ENCODE results near the gene TMEM176A. TPM values are rescaled to one million over a fixed set of nuclear protein-coding genes. Genes with fewer than 3 reads are reported as not detected.

TMEM176A gene
- total RNA-seq, 1 donor from 2014 or later, result 31.5 TPM

- Histone ChIP-seq H3K36me3 (no peaks in the 10 kb centered on the region), H3K9me3 (no peaks in the 10 kb centered on the region), H3K4me1 (no peaks in the 10 kb centered on the region), H3K27ac (no peak overlapping the region), H3K4me3 (no peak overlapping the region), H3K27me3 (no peaks in the 10 kb centered on the region)
- intact Hi-C loops (cut with DNase I), result no loop called here
- TF ChIP-seq, protein P1, sequence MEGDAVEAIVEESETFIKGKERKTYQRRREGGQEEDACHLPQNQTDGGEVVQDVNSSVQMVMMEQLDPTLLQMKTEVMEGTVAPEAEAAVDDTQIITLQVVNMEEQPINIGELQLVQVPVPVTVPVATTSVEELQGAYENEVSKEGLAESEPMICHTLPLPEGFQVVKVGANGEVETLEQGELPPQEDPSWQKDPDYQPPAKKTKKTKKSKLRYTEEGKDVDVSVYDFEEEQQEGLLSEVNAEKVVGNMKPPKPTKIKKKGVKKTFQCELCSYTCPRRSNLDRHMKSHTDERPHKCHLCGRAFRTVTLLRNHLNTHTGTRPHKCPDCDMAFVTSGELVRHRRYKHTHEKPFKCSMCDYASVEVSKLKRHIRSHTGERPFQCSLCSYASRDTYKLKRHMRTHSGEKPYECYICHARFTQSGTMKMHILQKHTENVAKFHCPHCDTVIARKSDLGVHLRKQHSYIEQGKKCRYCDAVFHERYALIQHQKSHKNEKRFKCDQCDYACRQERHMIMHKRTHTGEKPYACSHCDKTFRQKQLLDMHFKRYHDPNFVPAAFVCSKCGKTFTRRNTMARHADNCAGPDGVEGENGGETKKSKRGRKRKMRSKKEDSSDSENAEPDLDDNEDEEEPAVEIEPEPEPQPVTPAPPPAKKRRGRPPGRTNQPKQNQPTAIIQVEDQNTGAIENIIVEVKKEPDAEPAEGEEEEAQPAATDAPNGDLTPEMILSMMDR (IDR thresholded peaks at IDR 0.05), result no peak
- no peak for DNase-seq (ENCODE audit: low spot score in 2 of 2)
Observed at GRCh38 chr7:150784120-150784736, 16.3 kb upstream of the TMEM176A start.

DNA sequence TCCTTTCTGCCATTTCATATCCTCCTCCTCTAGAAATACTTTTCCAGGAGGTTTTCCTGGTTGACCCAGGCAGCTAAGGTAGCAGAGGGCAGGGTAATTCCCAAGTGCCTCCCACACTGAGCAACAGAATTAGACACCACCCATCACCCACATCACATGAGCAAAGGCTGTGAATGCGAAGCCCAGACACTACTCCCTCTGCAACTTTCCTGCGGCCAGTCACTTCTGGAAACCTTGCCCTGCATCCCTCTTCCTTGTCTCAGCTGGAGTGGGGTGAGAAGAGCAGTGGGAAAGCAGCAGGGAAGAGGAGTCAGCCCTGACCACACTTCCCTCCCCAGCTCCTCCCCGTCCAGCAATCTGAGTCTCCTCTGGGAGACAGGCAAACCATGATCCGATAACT is 15.6 kb upstream of the TMEM176A start:
- Histone ChIP-seq H3K36me3 (no peaks in the 10 kb centered on the region), H3K4me1 (no peaks in the 10 kb centered on the region), H3K4me3 (no peak overlapping the region), H3K27ac (peak overlapping the region in 1 of 2 donors; percentile 16), H3K9me3 (no peaks in the 10 kb centered on the region), H3K27me3 (no peaks in the 10 kb centered on the region)
- intact Hi-C loops (cut with DNase I), result no loop called here
- TF ChIP-seq, protein P1 (IDR thresholded peaks at IDR 0.05), result no peak
- no peak for DNase-seq (ENCODE audit: low spot score in 2 of 2)

DNA sequence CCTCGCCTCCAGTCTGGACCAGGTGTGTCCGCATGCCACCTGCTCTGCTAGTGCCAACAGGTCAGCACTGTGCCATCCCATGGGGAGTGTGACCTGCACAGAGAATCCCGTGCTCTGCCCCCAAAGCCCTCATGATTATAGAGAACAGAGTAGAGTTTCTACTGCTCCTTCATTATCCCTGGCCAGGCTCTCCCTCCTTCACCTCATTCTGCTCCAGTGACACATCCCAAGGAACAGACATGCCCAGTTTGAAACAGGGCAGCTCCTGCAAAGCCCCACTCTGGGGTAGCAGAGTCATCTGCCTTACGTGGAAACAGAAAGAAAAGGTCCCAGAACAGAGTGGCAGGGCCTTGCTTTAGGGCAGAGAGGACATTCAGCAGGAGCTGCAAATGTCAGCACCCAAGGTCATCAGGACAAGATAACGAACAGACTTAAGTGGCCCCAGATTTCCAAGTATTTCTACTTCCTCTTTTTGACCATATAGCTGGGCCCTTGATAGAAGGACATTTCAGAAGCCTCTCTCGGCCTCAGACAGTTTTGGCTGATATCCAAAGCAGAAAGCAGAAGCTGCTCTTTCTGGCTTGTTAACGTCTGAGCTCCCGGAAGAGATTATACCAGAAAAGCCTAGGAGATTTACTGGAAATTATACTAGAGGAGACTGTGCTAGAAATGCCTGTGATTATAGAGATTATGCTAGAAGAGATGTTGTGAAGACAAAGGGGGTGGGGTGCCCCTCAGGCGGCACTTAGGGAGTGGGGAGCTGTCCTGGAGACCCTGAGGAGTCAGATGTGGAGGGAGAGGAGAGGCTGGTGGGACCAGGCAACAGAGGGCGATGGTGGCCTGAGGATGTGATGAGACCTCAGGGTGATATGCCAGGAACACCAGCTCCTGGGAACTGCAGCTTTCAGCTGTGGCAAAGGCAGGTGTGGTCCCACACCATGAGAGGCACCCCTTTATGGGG is 13.0 kb upstream of the TMEM176A start:
- TF ChIP-seq, protein P1 (IDR thresholded peaks at IDR 0.05), result no peak
- H3K4me3 ChIP-seq, result no peak overlapping the region
- no peaks in the 10 kb centered on the region for H3K4me1 ChIP-seq
- intact Hi-C loops (cut with DNase I), result no loop called here
- no peak for DNase-seq (ENCODE audit: low spot score in 2 of 2)
- H3K27me3 ChIP-seq, result no peaks in the 10 kb centered on the region
- no peaks in the 10 kb centered on the region for H3K36me3 ChIP-seq
- peak overlapping the region; percentile 38 to 50 for H3K27ac ChIP-seq
- H3K9me3 ChIP-seq, result no peaks in the 10 kb centered on the region

DNA sequence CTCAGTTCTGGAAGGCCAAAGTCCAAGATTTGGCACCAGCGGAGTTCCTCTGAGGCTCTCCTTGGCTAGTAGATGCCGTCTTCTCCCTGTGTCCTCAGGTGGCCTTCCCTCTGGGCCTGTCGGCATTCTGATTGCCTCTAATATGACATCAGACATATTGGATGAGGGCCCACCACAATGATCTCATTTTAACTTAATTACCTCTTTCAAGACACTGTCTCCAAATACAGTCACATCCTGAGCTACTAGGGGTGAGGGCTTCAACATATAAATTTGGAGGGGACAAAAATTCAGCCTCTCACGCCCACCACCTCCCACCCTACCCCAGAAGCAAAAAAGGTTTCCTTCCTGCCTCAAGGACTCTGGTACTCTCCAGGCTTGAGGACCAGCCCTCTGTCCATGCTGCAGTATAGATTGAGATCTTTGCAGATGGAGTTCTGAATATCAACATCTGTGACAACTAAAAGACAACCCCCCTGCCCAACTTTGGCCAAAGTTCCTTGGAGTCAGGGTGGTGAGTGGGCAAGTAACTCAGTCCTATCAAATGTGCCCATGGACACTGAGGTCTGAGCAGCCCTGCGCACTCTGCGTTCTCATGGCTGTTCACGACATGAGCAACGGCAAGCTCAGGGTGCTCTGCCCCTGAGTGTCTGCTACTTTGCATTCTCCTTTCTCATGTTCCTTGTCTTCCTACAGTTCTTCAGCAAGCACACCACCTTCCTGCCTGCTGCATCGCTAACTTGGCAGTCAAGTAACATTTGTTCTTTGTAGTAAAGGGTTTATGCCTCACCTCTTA is 11.9 kb upstream of the TMEM176A start:
- intact Hi-C loops (cut with DNase I), result no loop called here
- Histone ChIP-seq H3K27ac (peak overlapping the region; percentile 38 to 50), H3K4me1 (no peaks in the 10 kb centered on the region), H3K9me3 (no peaks in the 10 kb centered on the region), H3K4me3 (no peak overlapping the region), H3K36me3 (no peaks in the 10 kb centered on the region), H3K27me3 (no peaks in the 10 kb centered on the region)
- DNase-seq (ENCODE audit: low spot score in 2 of 2), result no peak
- TF ChIP-seq, protein P1 (IDR thresholded peaks at IDR 0.05), result no peak

DNA sequence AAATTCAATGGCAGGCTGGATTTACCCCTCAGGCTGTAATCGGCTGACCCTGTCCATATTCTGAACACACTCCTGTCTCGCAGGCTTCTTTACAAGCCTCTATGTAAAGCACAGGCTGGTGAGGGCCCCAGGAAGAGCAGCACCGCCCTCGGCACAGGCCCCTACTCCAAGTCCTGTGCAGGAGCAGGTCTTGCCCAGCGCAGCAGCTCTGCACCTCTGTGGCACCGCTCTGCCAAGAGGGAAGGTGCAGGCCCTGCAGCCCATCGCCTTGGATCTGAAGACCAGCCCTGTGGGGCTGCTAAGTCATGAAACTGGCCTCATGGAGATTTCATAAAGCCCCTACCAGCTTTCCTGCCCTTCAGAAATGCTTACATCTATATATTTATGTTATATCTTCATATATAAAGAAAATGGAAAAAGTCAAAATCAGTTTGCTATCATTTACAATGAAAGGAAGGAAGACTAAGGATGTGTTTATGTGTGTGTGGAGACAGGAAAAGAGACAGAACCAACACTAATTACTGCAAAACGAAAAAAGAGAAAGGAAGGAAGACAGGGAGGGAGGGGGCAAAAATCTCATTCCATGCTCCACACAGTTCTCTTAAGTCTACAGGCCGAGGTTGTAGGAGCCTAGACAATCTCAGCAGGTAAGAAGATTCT is 10.0 kb upstream of the TMEM176A start:
- Histone ChIP-seq H3K27me3 (no peaks in the 10 kb centered on the region), H3K4me3 (no peak overlapping the region), H3K9me3 (no peaks in the 10 kb centered on the region), H3K27ac (no peak overlapping the region), H3K36me3 (no peaks in the 10 kb centered on the region), H3K4me1 (no peaks in the 10 kb centered on the region)
- DNase-seq (ENCODE audit: low spot score in 2 of 2), result no peak
- TF ChIP-seq, protein P1 (IDR thresholded peaks at IDR 0.05), result no peak
- intact Hi-C loops (cut with DNase I), result no loop called here

Data from ascending aorta (tissue), 2 donors.